Measurements from ENCODE around the gene TTF2. TPM values are rescaled to one million over a fixed set of nuclear protein-coding genes. Genes with fewer than 3 reads are reported as not detected.

Gene TTF2
- total and polyA plus RNA-seq, 9 of the 15 experiments (the other 6 are each of a cell fraction or from before 2014, with no cell fraction given): 9.4 to 71.1 (median 42.1) TPM

DNA sequence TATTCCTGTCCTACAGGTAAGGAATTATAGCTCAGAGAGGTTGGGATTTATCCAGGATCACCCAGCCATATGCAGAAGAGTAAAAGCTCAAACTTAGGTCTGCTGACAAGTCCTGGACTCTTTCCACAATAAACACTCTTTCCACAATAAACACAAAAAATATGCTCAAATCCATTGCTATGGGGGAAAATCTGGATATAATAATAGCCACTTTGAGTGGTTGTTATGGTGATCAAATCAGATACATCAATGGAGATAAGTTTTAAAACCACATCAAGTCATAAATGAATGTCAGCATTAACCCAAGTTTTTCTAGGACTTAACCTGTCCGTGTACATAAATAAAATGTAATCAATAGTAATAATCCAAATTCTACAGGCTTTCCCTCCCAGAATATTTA is 22.3 kb upstream of the TTF2 start (continued):
- no peak for TF ChIP-seq ILF3 (IDR thresholded peaks at IDR 0.05; ENCODE audit: borderline replicate concordance)
- TF ChIP-seq ZNF584 (CRISPR knock-in tag; IDR thresholded peaks at IDR 0.05; ENCODE audit: low read depth): no peak
- TF ChIP-seq CXXC5 (CRISPR knock-in tag; IDR thresholded peaks at IDR 0.05): no peak
- TF ChIP-seq ZC3H11A (IDR thresholded peaks at IDR 0.05; ENCODE audit: low read depth, low read length): no peak
- no peak for TF ChIP-seq RBM14 (IDR thresholded peaks at IDR 0.05; ENCODE audit: borderline replicate concordance, insufficient read depth, low read depth, low read length)
- no peak for TF ChIP-seq ZKSCAN1 (IDR thresholded peaks at IDR 0.05; ENCODE audit: low read depth, low read length)
- no peak for TF ChIP-seq E2F5 (CRISPR knock-in tag; IDR thresholded peaks at IDR 0.05)
- no peak for TF ChIP-seq ARID2 (IDR thresholded peaks at IDR 0.05)
- TF ChIP-seq IRF1 (CRISPR knock-in tag; IDR thresholded peaks at IDR 0.05; ENCODE audit: borderline replicate concordance): no peak
- TF ChIP-seq C11orf30 (IDR thresholded peaks at IDR 0.05; ENCODE audit: low read depth): no peak

GRCh38 chr1:117038236-117038635 is 21.9 kb upstream of the TTF2 start:
- Histone ChIP-seq H3K36me3 (ENCODE audit: control insufficient read depth, insufficient read depth, low read length) (no peaks in the 10 kb centered on the region), H4K20me1 (replicated peaks; ENCODE audit: control insufficient read depth, insufficient read depth, low read length) (no peaks in the 10 kb centered on the region), H3K79me2 (ENCODE audit: control insufficient read depth, insufficient read depth, low read length) (no peaks in the 10 kb centered on the region), H3K4me1 (replicated peaks in 1 of 2; ENCODE audit: control insufficient read depth in 2 of 2, insufficient read depth in 2 of 2, low read length in 2 of 2) (no peaks in the 10 kb centered on the region; a peak in 2 of 5 replicates), H3K9me1 (ENCODE audit: control insufficient read depth, insufficient read depth, low read length) (no peaks in the 10 kb centered on the region), H2AFZ (ENCODE audit: low read depth, low read length) (no peak overlapping the region), H3K4me2 (ENCODE audit: insufficient read depth, low read length) (no peak overlapping the region), H3K27ac (ENCODE audit: extremely low read depth, low read depth, low read length) (no peak overlapping the region), H3K4me3 (no peak overlapping the region), H3K9ac (ENCODE audit: insufficient read depth in 1 of 2, low read depth in 2 of 2, low read length in 2 of 2) (no peak overlapping the region), H3K27me3 (ENCODE audit: control insufficient read depth in 2 of 2, insufficient read depth in 2 of 2, low read length in 2 of 2) (no peaks in the 10 kb centered on the region), H3K9me3 (replicated peaks; ENCODE audit: control insufficient read depth, insufficient read depth, low read depth, low read length) (no peaks in the 10 kb centered on the region)
- no TSS peak for BruUV-seq (replicated peaks)
- no peak for FAIRE-seq
- ATAC-seq: no peak
- CTCF ChIA-PET (ENCODE audit: low intra/inter-chr PET ratio): no interaction called here
- no peak for DNase-seq (ENCODE audit: extremely low read depth in 1 of 4, low spot score in 3 of 4)
- POLR2A ChIA-PET: interaction anchor here (1.1 kb wide), 1 partner anchor 12 kb away, joined by 5 read pairs; no protein-coding TSS in a partner anchor
- in situ Hi-C loops (cut with MboI) (no loop called here), intact Hi-C loops (cut with micrococcal nuclease) (no loop called here)
- WGBS (ENCODE audit: insufficient coverage, low coverage, missing lambda C conversion rate): 12% methylated on average over 6 of the region's 6 CpGs
- TF ChIP-seq KDM2B (CRISPR knock-in tag; IDR thresholded peaks at IDR 0.05) (no peak), FOXK2 (conservative IDR thresholded peaks at IDR 0.05 in 1 of 2, IDR thresholded peaks at IDR 0.05 in 1 of 2; ENCODE audit: low read depth in 2 of 2) (no peak), BRF1 (IDR thresholded peaks at IDR 0.05; ENCODE audit: borderline replicate concordance, extremely low read depth, insufficient read length) (no peak), HLTF (IDR thresholded peaks at IDR 0.05) (no peak), TFAP4 (CRISPR knock-in tag; IDR thresholded peaks at IDR 0.05; ENCODE audit: borderline replicate concordance) (no peak), WHSC1 (IDR thresholded peaks at IDR 0.05; ENCODE audit: low read length) (no peak), CHD4 (IDR thresholded peaks at IDR 0.05; ENCODE audit: insufficient read depth, insufficient replicate concordance, low read depth, low read length, poor library complexity, severe bottlenecking) (no peak), MTA3 (IDR thresholded peaks at IDR 0.05; ENCODE audit: borderline replicate concordance) (no peak), SETDB1 (IDR thresholded peaks at IDR 0.05; ENCODE audit: low read length) (no peak), PML (IDR thresholded peaks at IDR 0.05; ENCODE audit: low read length) (no peak)

Measured in K562 (cell line).